ENCODE measurements around the gene EXOSC2.

DNA sequence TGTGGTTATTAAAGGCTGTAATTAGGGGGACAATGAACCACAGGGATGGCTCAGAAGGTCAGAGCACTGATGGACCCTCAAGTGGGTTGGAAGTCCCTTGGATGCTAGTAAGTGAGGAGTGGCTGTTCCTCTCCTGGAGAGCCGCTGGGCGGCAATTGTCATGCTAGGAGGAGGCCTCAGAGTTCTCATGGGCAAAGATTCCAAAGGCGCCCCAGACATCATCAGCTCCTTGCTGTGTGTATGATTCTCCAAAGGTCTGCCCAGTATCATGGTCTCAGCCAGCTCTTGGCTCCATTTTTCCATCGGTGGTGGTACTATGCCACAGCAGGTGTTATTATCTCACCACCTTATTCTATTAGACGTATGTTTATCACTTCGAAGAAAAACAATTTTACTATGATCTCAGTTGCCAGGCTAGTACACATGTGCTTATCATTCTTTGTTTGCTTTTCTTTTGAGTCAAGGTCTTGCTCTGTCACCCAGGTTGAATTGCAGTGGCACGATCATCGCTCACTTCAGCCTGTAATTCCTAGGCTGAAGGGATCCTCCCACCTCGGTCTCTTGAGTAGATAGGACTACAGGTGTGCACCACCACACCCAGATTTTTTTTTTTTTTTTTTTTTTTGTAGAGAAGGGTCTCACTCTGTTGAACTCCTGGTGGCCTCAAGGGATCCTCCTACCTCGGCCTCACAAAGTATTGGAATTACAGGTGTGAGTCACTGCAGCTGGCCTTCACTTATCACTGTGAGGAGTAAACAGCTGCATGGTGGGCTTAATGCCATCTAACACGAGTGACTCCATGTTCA is 46.8 kb downstream of the EXOSC2 start:
- TF ChIP-seq, protein P1, sequence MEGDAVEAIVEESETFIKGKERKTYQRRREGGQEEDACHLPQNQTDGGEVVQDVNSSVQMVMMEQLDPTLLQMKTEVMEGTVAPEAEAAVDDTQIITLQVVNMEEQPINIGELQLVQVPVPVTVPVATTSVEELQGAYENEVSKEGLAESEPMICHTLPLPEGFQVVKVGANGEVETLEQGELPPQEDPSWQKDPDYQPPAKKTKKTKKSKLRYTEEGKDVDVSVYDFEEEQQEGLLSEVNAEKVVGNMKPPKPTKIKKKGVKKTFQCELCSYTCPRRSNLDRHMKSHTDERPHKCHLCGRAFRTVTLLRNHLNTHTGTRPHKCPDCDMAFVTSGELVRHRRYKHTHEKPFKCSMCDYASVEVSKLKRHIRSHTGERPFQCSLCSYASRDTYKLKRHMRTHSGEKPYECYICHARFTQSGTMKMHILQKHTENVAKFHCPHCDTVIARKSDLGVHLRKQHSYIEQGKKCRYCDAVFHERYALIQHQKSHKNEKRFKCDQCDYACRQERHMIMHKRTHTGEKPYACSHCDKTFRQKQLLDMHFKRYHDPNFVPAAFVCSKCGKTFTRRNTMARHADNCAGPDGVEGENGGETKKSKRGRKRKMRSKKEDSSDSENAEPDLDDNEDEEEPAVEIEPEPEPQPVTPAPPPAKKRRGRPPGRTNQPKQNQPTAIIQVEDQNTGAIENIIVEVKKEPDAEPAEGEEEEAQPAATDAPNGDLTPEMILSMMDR (IDR thresholded peaks at IDR 0.05): no peak
- TF ChIP-seq EZH2phosphoT487 (IDR thresholded peaks at IDR 0.05): no peak
- no peak for TF ChIP-seq EZH2 (IDR thresholded peaks at IDR 0.05)
